Epithelial cell of prostate (primary cell): ENCODE results near the gene C14orf132.

Experiments
- DNase-seq: peaks from one replicate; pipeline ENCODE4 v3.0.0-alpha.2; 2011; ENCODE audit warnings: low read depth, low spot score
- H3K27ac ChIP-seq: fragments of 450-650 bp; 2 replicates; pipeline ENCODE4 v1.5.1; 2017; ENCODE audit warnings: mild to moderate bottlenecking

The C14orf132 gene

DNA sequence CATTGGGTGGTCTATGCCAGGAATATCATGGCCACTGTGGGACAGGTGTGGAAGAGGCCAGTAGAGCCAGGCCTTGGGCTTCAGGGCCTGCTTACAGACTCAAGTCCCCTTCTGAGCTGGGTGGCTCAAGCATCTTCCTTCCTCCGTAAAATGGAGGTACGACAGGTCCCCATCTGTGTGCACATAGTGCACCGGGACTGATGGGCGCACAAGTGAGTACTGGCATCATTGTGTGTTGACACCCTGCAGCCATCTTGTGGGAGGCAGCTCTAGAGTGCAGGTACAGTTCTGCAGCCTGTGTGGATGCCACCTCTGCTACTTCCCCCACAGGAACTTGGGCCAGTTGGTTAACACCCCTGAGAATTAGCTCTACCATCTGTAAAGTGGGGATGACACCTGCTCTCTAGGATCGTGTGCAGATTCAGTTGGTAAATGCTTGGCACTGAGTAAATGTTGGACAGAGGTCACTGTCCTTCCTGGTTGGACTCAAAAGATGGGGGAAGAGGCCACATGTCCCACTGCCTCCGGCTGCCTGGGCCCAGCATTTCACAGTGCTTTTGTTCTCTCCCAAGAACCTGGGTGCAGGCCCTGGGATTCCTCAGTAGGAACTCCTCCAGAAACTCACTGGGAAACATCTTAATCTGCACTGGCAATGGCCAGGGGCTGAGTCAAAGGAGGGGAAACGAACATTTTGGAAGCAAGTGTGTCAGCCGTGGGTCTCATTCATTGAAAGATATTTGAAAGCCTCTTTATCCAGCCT lies 70.6 kb downstream of the C14orf132 start:
- H3K27ac ChIP-seq: no peak overlapping the region
- no peak for DNase-seq

DNA sequence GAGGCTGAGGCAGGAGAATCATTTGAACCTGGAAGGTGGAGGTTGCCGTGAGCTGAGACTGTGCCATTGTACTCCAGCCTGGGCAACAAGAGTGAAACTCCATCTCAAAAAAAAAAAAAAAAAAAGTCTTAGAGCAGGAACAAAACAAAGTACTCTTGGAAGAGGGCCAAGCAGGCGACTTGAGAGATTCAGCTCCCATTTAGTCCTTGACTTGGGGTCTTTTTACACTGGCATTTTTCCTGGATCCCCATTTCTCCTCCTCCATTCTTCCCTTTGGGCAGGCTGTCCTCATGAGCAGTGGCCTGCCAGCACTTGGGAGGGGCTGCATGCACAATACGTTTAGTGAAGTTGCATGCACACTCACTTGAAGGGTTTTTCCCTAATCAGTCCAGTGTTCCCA lies 72.9 kb downstream of the C14orf132 start:
- DNase-seq: no peak
- no peak overlapping the region for H3K27ac ChIP-seq

DNA sequence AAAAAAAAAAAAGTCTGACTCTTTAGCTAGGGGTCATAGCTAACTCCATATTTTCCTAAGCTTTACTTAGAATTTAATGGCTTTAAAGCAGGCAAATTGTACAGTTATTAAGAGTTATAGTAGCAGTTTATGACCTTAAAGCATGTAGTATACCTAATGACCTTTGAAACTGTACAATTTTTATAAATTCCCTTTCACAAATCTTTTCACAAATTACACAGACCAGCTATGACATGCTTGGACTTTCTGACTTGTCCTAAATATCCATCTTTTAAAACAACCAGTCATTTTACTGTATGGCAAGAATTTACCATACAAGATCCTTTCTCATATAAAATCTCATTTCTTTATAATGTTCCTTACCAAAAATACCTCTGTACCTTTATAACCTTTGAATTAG lies 74.8 kb downstream of the C14orf132 start:
- H3K27ac ChIP-seq: no peak overlapping the region
- no peak for DNase-seq

DNA sequence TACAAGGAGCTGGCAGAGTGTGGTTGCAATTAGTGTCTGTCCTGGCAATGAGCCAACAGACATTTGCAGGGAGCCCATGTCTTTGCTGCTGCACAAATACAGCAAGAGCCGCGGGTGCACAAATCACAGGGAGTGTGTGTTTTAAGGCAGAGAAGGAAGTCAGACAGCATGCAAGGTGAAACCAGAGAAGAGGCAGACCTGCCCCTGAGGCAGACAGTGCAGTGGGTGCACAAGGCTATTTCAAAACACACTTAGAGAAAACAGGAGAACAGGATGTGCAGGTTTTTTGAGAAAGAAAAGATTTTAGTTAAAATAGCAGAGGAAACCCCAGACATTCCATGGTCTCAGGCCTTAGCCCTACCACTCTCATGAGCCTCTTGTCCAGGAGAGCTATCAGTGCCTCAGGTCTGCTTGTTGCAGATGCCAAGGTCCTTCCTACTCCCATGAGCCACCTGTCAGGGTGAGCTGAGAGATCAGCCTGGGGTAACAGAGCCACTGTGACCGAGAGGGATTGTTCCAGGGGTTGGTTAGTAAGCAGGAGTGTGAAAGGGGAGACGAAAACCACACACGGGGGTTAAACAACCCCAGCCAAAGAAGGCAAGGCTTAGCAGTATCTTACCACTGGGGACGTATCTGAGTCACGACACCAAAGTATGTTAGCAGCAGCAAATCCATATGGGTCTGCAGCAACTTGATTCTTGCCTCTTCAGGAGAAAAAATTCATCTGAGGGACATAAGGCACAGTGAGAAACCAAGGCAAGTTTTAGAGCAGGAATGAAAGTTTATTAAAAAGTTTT lies 78.1 kb downstream of the C14orf132 start:
- no peak overlapping the region for H3K27ac ChIP-seq
- no peak for DNase-seq

DNA sequence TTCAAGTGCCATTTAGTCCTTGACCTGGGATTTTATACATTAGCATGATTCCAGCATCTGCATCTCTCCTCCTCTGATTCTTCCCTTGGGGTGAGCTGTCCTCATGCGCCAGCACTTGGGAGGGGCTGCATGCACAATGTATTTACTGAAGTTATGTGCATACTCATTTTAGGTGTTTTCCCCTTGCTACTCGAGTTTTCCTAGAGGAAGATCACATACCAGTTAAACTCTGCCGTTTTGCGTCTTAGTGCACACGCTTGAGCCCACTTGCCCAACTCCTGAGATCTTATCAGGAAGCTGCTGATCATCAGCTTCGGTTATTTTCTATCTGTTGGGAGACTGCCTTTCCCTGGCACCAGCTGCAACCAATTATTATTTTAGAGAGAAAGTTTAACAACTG lies 78.8 kb downstream of the C14orf132 start:
- DNase-seq: no peak
- H3K27ac ChIP-seq: no peak overlapping the region

DNA sequence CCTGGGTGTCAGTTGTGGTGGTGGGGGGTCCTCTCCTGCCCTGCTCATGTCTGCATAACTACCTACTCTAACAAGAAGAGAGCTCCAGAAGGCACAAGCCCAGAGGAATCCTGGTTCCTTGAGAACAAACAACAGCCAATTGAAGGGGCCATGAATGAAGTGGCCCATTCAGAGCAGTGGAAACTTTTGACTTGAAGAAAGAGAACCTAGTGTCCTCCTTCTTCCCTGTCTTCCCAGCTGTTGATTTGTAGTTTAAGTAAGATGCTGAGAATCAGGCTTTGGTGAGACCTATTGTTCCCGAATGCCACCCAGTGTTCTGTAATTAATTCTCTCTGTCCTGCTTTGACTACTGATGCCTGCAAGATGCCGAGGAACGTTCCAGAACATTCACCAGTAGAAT lies 79.2 kb downstream of the C14orf132 start:
- no peak overlapping the region for H3K27ac ChIP-seq
- no peak for DNase-seq

DNA sequence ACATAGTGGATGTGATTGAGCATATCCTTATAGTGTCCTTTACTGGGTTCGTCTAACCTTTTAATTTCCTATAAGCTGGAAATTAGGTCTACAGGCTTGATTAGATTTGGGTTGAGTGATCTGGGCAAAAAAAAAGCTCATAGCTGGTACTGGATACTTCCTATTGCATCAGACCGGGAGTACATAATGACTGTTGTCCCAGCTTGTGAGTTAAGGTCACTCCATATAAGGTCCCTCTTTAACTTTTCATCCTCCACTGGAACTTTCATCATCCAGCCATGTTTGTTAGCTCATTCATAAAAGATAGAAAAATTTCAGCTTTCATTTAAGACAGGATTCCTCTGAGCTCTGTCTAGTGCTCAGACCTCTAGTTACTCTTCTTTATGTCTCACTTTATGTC lies 80.8 kb downstream of the C14orf132 start:
- DNase-seq: no peak
- H3K27ac ChIP-seq: no peak overlapping the region

DNA sequence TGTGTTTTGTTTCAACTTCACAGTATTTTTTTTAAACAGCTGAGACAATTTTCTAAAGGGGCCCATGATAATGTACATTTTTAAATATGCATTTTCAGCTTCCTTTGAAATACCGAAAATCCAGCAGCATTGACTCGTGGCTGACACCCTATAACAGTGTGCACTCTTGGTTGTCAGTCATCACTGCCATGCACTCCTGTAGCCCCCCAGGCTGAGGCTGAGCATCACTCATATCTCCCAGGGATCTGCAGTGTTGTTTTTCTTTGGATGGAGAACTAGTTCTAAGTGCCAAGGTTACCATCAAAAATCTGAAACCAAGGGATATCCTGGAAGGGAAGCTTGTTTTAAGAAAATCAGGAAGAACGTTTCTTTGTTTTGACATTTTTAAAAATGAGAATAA lies 81.2 kb downstream of the C14orf132 start:
- DNase-seq: no peak
- H3K27ac ChIP-seq: no peak overlapping the region

DNA sequence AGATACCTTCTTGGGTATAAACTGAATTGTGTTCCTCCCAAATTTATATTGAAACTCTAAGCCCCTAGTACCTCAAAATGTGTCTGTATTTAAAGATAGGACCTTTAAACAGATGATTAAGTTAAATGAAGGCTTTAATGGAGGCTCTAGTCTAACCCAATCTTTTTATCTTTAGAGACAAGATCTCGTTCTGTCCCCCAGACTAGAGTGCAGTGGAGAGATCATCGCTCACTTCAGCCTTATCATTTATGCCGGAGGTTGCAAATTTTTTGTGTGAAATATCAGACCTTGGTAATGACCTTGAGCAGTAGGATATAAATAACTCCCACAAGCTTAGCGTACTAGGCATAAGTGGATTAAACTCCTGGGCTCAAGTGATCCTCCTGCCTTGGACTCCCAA lies 81.8 kb downstream of the C14orf132 start:
- DNase-seq: no peak
- H3K27ac ChIP-seq: no peak overlapping the region

DNA sequence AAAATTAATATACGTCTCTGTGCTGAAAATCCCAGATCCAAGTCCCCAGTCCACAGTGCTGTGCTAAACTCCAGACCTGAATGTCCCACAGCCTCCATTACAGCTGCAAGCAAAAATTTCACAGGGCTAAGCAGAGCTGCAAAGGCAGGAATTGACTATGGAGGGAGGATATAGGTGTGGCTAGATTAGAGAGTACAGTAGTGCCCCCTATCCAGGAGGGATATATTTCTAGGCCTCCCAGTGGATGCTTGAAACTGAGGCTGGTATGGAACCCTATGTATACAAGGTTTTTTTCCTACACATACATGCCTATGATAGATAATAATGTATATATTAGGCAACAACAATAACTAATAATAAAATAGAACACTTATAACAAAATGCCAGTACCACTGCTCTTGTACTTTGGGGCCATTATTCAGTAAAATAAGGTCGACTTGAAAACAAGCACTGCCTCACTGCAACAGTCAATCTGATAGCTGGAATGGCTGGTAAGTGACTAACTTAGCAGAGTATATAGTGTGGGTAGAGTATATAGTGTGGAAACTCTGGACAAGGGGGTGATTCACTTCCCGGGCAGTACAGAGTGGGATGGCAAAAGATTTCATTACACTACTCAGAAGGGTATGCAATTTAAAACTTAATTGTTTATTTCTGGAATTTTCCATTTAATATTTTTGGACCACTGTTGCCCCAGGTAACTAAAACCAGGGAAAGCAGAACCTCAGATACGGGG lies 82.7 kb downstream of the C14orf132 start:
- DNase-seq: no peak
- no peak overlapping the region for H3K27ac ChIP-seq

DNA sequence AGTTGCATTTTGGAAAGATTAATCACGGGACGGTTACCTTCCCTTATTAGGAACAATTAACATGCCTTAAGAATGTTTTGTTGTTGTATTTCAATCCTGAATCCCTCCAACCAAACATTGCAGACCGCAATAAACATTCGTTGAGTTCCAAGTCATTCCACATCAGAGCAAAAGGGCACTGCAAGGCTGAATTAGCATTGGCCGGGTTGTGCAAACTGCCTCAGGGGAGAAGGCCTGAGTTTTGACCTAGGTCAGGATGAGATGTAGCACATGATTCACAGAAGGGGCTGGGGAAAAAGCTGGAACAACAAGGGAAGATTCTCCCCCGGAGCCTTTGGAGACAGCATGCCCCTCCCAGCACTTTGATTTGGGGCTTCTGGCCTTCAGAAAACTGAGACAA lies 83.3 kb downstream of the C14orf132 start:
- H3K27ac ChIP-seq: no peak overlapping the region
- no peak for DNase-seq

DNA sequence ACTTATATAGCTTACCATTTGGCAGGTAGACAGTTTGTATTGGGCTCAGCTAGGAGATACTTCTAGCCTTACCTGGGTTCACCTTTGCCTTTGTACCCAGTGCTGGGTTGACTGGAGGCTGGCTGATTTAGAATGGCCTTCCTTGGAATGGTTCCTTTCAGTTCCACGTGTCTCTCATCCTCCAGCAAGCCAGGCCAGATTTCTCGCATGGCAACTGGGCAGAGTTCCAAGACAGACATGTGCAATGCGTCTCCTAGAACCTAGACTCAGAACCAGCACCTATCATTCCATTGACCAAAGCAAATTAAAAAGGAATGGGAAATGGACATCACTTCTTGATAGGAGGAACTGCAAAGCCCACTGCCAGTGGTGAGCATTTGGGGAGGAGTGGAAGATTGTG lies 86.4 kb downstream of the C14orf132 start:
- no peak overlapping the region for H3K27ac ChIP-seq
- DNase-seq: no peak

DNA sequence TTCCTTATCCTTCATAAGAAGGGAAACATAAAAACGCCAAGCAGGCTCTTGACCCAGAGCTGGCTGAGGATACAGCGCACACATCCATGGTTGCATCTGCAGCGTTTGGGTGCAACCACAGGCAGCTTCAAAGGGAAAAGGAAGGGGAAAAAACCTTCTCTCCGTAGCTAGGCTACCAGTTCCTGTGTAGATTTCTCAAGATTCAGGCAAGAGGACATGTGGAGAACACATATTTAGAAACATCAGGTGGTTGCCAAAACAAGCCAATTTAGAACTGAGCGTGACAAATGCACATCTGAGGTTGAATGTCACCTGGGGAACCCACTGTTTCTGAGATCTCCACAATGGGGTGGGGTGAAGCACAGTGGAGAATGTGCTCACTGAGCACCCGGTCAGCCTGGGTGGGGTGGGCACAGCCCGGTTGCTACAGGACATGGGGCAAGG lies 87.2 kb downstream of the C14orf132 start:
- DNase-seq: no peak
- no peak overlapping the region for H3K27ac ChIP-seq

DNA sequence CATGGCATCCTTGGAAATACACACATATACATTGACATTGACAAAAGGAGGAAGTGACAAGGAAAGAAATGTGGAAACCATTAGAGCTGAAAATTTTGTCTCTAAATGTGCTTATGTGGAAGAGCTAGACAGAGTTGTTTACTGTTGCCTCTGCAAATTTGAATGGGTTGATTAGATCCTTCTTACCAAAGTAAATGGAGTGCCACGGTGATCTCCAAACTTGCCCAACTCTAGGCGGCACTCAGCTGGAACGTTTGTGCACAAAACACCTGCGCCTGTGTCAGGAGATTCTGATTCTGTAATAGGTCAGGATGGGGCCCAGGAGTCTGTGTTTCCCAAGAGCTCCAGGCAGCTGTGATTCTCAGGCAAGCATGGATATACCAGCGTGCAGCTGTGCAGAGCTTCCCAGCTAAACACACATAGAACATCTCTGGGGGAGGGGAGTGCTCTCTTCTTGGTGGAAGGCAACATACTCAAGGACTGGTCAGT lies 87.7 kb downstream of the C14orf132 start:
- H3K27ac ChIP-seq: no peak overlapping the region
- DNase-seq: no peak

DNA sequence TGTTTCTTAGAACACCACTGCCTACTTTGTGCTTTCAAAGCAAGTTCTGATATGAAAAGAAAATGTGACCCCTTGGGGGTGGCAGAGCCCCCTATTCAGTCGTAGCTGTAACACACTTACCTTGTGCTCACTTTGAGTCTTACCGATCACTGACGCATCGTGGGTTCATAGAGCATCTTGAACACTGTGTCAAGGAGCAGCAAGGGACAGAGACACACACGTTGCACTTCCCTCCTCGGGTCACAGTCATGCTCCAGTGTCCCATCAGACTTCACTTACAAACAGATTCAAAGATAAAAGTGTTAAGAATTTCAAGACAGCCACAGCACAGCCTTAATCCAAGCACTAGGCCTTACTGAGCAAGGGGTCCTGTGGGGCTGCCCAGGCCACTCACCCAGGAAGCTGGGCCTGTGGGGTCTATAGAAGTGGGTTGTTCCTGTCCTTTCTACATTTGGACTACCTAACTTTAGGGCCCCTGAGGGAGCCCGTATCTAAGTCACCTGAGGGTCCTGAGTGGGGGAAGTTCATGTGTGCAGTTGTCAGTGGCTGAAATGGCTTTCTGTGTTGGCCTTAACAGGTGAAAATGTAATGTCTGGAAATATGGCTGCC lies 90.1 kb downstream of the C14orf132 start:
- no peak overlapping the region for H3K27ac ChIP-seq
- no peak for DNase-seq

DNA sequence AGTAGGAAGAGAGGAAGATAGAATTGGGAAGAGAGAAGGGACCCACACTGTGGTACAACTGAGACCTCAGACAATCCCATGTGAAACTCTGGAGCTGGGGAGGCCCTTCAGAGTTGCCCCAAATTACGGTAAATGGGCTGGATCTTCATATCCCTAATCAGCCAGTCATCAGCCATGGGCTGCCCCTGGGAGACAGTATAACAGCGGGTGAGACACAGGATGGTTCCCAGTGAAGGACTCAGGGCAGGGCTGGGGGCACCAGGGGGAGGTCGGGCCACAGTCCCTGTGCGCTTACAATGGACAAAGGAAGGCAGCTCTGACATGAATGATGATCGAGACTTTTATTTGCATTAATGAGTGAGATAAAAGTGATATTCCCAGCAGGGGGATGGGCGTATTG lies 91.2 kb downstream of the C14orf132 start:
- DNase-seq: no peak
- no peak overlapping the region for H3K27ac ChIP-seq

DNA sequence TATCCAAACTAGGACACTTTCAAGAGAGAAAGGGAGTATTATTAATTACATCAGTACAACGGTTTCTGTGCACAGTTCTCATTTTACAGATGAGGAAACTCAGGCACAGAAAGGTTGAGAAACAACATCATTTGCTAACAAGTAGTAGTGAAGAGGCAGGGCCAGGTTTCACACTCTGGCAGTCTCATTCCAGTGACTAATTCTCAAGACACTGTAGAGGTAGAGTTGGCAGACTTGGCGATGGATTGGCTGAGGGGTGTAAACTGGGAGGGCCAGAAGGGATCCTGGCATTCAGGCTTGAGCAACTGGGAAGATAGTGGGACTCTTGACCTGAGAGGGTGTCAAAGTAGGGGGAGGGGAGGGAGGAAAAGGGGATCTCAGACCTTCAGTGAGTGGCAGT lies 91.7 kb downstream of the C14orf132 start:
- DNase-seq: peak; percentile 50
- no peak overlapping the region for H3K27ac ChIP-seq

DNA sequence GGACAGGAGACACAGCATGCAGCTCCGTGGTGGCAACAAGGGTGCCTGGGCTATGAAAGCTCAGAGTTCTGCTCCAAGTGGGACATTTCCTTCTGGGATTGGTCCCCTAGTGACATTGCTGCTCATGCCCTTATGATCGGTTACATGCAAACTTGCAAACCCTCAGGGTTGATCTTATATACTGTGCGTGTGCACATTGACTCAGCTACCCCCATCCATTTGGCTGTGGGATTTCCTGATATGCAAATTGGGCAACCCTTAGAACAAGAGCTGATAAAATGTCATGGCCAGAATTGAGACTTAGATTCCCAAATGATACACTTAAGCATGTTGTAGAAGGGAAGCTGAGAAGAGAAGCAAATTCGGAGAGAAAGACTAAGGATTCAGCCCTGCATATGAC lies 92.7 kb downstream of the C14orf132 start:
- DNase-seq: no peak
- no peak overlapping the region for H3K27ac ChIP-seq

DNA sequence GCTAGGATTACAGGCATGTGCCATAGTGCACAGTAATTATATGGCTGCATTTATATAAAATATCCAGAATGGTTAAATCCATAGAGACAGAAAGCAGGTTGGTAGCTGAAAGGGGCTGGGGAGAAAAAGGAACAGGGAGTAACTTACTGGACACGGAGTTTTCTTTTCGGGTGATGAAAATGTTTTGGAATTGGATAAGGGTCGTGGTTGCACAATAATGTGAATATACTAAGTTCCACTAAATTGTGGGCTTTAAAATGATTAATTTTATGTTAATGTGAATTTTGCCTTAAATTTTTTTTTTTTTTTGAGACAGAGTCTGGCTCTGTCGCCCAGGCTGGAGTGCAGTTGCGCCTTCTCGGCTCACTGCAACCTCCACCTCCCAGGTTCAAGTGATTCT lies 95.3 kb downstream of the C14orf132 start:
- no peak overlapping the region for H3K27ac ChIP-seq
- DNase-seq: no peak

DNA sequence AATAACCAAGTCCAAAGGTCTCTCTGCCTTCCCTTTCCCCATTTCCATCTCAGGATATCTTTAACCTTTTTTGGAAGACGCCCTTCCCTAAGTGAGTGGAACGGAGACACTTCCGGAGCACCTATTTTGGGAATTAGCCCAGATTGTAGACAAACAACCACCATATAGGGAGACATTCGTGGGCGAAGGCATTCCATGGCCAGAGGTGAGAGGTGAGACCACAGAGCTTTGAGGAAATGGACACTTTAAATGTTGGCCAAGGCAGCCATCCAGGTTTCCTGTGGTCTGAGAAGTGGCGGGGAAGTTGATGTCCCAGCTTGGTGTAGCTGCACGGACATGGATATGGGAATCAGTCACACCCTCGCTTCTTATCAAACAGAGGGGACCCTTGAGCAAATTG lies 96.1 kb downstream of the C14orf132 start:
- H3K27ac ChIP-seq: no peak overlapping the region
- no peak for DNase-seq
